Measurements from ENCODE around the gene COL8A1.

COL8A1 gene

DNA sequence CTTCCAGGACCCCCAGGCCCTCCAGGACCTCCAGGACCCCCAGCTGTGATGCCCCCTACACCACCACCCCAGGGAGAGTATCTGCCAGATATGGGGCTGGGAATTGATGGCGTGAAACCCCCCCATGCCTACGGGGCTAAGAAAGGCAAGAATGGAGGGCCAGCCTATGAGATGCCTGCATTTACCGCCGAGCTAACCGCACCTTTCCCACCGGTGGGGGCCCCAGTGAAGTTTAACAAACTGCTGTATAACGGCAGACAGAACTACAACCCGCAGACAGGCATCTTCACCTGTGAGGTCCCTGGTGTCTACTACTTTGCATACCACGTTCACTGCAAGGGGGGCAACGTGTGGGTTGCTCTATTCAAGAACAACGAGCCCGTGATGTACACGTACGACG lies 157.2 kb downstream of the COL8A1 start:
- TF ChIP-seq YY1 (IDR thresholded peaks at IDR 0.05; ENCODE audit: low read depth): no peak
- TF ChIP-seq USF1 (IDR thresholded peaks at IDR 0.05): no peak
- TF ChIP-seq RAD21 (IDR thresholded peaks at IDR 0.05; ENCODE audit: low read depth): no peak
- TF ChIP-seq CREB1 (IDR thresholded peaks at IDR 0.05; ENCODE audit: low read depth): no peak
- TF ChIP-seq EP300 (IDR thresholded peaks at IDR 0.05; ENCODE audit: borderline replicate concordance): no peak
- no peak for TF ChIP-seq ZBTB7A (IDR thresholded peaks at IDR 0.05; ENCODE audit: low read depth)

DNA sequence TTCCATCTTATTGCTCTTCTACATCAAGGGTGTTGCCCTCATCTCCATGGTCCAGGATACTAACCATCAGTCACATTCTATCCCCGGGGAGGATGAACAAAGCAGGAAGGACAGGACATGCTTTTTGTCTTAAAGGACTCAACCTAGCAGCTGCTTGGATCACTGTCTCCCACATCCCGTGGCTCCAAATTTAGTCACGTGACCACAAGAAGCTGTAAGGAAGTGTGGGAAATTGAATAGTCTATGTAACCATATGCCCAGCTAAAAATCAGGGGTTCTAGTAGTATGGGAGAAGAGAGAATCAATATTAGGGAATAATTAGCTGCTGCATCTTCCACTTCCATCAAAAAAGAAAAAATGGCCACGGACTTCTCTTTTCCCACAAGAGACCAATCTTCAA lies 161.0 kb downstream of the COL8A1 start:
- TF ChIP-seq CREB1 (IDR thresholded peaks at IDR 0.05; ENCODE audit: low read depth) (no peak), ZBTB7A (IDR thresholded peaks at IDR 0.05; ENCODE audit: low read depth) (no peak), EGR1 (IDR thresholded peaks at IDR 0.05) (no peak), YY1 (IDR thresholded peaks at IDR 0.05; ENCODE audit: low read depth) (no peak), CEBPB (IDR thresholded peaks at IDR 0.05) (no peak)

- TF ChIP-seq EGR1 (IDR thresholded peaks at IDR 0.05) (no peak), YY1 (IDR thresholded peaks at IDR 0.05; ENCODE audit: low read depth) (no peak), TAF1 (IDR thresholded peaks at IDR 0.05; ENCODE audit: low read depth) (no peak), TCF12 (IDR thresholded peaks at IDR 0.05; ENCODE audit: low read depth) (no peak), ZBTB7A (IDR thresholded peaks at IDR 0.05; ENCODE audit: low read depth) (no peak), FOXM1 (IDR thresholded peaks at IDR 0.05; ENCODE audit: borderline replicate concordance, low read depth) (no peak), EP300 (IDR thresholded peaks at IDR 0.05; ENCODE audit: borderline replicate concordance) (no peak), CEBPB (IDR thresholded peaks at IDR 0.05) (no peak), USF1 (IDR thresholded peaks at IDR 0.05) (no peak), CREB1 (IDR thresholded peaks at IDR 0.05; ENCODE audit: low read depth) (no peak), REST (IDR thresholded peaks at IDR 0.05; ENCODE audit: low read depth) (no peak), TEAD4 (IDR thresholded peaks at IDR 0.05) (no peak), NFIC (IDR thresholded peaks at IDR 0.05) (no peak), RAD21 (IDR thresholded peaks at IDR 0.05; ENCODE audit: low read depth) (no peak)
- TF ChIP-seq, protein P1, sequence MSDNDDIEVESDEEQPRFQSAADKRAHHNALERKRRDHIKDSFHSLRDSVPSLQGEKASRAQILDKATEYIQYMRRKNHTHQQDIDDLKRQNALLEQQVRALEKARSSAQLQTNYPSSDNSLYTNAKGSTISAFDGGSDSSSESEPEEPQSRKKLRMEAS (IDR thresholded peaks at IDR 0.05): no peak
Measured at GRCh38 chr3:99803297-99803696, 164.9 kb downstream of the COL8A1 start.

- no peak for TF ChIP-seq ZBTB7A (IDR thresholded peaks at IDR 0.05; ENCODE audit: low read depth)
- no peak for TF ChIP-seq CEBPB (IDR thresholded peaks at IDR 0.05)
- no peak for TF ChIP-seq TCF12 (IDR thresholded peaks at IDR 0.05; ENCODE audit: low read depth)
- TF ChIP-seq TAF1 (IDR thresholded peaks at IDR 0.05; ENCODE audit: low read depth): no peak
- TF ChIP-seq REST (IDR thresholded peaks at IDR 0.05; ENCODE audit: low read depth): no peak
- no peak for TF ChIP-seq YY1 (IDR thresholded peaks at IDR 0.05; ENCODE audit: low read depth)
- TF ChIP-seq NFIC (IDR thresholded peaks at IDR 0.05): no peak
- TF ChIP-seq RAD21 (IDR thresholded peaks at IDR 0.05; ENCODE audit: low read depth): no peak
- TF ChIP-seq TEAD4 (IDR thresholded peaks at IDR 0.05): no peak
Measured at GRCh38 chr3:99805160-99805559, 166.8 kb downstream of the COL8A1 start.

DNA sequence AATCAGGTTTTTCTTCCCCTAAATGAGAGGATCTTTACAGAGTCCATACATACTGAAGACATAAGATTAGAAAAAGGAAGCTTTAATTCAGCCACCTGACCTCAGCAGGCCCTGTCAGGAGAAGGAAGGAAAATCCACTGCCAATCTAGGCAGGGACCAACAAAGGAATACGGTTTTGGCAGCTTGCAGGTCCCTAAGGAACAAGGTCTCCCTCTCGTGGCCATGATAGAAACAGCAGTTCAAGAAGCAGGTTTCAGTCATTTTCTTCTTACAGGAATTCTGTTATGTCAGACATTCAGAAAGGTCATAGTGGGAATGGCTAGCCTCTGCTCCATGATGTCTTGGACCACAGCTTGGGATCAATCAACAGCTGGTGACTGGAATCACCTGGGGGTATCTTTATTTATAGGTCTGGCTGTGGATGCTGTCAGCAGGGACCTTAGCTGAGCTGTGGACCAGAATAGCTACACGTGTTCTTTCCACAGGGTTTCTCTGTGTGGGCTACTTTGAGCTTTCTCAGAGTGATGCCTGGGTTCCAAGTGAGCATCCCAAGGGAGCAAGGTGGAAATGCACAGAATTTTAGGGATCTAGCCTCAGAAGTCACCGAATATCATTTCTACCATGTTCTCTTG lies 169.9 kb downstream of the COL8A1 start:
- TF ChIP-seq CREB1 (IDR thresholded peaks at IDR 0.05; ENCODE audit: low read depth) (no peak), ZBTB7A (IDR thresholded peaks at IDR 0.05; ENCODE audit: low read depth) (no peak), EP300 (IDR thresholded peaks at IDR 0.05; ENCODE audit: borderline replicate concordance) (no peak), TEAD4 (IDR thresholded peaks at IDR 0.05) (no peak), USF1 (IDR thresholded peaks at IDR 0.05) (no peak), YY1 (IDR thresholded peaks at IDR 0.05; ENCODE audit: low read depth) (no peak), CEBPB (IDR thresholded peaks at IDR 0.05) (no peak), RAD21 (IDR thresholded peaks at IDR 0.05; ENCODE audit: low read depth) (peak; percentile 63), REST (IDR thresholded peaks at IDR 0.05; ENCODE audit: low read depth) (no peak)
